ENCODE results near the gene CLEC16A. TPM values are rescaled to one million over a fixed set of nuclear protein-coding genes. Genes with fewer than 3 reads are reported as not detected.

Gene CLEC16A
- total RNA-seq, 1 donor from 2014 or later, result 22.1 TPM

DNA sequence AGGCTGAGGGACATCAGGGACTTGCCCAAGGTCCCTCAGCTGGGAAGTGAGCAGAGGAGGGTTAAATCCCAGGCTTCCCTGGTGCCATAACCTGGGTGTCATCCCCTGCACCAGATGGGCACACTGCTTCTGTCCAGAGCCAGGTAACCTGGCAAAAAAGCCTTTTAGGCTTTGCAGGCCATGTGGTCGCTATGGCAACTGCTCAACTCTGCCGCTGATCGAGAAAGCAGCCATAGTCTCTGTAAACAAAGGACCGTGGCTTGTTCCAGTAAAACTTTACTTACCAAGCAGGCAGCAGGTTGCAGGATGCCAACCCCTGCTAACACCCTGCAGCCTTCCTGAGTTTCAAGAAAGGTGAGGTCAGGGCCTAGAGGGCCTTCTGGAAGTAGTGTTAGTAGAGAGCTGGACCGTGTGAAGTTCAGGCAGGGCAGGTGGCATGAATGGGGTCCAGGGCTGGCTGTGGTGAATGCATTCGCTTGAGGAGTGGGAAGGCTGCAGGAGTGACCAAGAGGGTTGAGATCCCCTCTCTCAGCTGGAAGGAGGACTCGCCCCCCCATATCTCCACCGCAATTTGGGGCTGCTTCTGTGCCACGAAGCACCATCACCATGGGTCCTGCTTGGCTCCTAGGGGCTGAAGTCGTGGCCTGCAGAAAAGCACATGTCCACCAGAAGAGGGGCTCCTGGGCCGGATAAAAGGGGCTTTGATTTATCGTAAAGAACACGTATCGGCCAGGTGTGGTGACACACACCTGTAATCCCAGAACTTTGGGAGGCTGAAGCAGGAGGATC is 220.3 kb downstream of the CLEC16A start:
- DNase-seq, result no peak

DNA sequence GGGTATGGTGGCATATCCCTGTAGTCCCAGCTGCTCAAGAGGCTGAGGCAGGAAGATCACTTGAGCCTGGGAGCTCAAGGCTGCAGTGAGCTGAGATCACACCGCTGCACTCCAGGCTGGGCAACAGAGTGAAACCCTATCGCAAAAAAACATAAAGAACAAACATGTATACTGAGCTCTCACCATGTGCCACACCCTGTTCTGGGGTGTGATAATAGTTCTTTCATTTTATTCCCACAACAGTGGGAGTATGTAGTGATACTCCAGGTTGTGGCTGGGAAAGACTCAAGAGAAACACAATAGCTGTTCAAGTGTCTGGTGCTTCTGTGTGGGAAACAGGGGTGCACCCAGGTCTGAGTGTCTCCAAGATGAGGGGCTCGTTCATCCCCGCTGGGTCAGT is 221.0 kb downstream of the CLEC16A start:
- no peak for DNase-seq

DNA sequence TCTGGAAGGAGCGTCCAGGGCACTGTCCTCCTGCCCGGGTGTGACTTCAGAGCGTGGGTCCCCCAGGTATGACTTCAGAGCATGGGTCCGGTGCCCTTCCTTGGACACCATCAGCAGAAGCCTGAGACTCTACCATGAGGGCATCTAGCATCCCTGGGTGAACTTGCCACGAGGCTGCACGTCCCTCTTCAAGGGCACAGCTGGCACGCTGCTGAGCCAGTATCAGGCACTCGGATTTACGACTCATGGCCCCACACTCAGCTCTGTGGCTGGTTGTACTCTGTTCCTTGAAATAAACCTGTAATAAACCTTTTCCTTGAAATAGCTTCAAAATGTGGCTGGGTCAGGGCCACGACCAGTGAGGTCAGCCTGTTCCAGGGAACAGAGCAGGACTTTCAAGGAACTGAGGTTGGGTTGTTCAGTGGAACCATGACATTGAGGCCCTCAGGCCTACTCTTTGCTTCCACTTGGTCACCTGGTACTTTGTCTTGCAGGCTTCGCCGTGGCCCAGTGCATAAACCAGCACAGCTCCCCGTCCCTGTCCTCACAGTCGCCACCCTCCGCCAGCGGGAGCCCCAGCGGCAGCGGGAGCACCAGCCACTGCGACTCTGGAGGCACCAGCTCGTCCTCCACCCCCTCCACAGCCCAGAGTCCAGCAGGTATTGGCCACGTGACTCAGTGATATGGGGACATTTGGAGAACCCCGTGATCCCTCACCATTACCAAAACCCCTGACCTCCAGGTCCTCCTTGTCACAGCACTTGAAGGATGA is 221.7 kb downstream of the CLEC16A start:
- no peak for DNase-seq

DNA sequence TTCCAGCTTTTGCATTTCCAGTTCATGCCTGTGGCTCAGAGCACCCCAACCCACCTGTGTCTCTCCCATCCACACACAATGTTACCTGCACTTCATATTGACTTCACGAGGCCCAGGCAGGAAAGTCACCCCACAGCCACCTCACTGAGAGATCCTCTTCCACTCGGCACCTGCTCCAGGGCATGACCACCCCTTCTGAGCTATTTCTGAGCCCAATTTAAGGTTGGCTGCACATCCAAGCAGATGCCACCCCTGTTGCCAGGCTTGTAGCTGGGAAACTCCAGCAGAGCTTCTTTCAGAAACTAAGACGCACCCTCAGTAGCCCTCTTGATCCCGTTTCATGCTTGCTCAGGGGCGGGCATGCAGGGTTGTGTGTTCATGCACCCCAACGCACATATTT is 223.2 kb downstream of the CLEC16A start:
- DNase-seq, result no peak

DNA sequence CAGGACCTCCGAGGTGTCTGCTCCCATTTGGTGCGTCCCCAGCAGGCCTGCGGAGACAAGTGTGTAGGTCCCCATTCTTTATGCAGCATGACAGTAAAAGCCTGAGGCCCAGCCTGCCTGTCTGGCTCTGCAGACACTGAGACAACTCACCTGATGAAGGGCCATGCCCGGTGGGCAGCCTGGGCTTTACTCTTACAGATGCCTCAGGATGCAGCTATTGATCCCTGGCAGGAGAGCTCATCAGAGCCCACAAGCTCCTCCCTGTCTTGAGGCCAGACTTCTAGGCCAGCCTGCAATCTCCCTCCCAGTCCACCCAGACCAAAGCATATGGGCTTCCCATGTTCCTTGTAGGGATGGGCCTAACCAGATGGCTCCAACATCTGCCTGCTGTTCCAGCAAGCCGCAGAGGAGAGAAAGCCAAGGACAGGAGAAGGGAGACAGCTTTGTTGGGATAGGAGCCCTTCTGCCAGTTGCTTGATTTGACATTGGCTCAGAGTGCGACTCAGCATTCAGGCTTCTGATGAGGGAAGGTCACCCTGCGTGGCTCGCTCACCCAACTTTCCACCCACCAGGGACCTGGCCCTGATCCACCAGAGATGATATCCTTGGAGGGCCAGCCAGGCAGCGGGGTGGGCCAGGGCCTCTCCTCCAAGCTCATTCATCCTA is 224.2 kb downstream of the CLEC16A start:
- no peak for DNase-seq

DNA sequence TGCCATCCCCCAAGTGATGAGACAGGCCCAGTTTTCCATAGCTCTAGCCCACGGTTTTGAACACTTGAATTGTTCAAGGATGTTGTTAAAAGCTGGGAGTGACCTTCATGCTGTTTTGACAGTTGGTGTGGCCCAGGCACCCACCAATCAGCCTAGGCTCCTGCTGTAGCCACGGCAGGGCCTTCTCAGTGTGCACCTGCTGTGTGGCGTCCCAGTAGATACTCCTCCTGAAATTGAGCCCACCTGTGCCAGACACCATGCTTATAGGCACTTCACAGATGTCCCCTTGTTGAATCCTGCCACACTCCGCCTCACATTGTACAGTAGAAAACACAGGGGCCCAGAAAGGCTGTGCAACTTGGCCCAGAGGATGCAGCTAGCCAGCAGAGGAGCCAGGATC is 225.3 kb downstream of the CLEC16A start:
- no peak for DNase-seq

DNA sequence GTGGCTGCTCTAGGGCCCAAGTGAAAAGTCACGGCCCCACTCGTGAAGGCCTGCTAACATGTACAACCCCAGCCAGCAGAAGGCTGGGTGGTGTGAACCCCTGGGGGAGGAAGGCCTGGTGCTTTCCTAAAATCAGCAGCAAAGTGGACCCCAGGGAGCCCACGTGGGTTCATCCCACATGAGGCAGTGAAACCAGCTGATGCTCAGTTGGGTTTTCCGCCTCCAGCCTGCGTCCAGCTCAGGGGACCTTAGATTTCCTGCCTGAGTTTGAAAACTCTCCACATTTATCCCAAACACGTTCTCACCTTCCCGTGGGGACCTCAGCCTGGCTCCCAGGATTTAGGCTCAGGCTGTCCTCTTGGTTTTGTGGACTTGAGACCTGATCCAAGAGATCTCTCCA is 225.8 kb downstream of the CLEC16A start:
- no peak for DNase-seq

DNA sequence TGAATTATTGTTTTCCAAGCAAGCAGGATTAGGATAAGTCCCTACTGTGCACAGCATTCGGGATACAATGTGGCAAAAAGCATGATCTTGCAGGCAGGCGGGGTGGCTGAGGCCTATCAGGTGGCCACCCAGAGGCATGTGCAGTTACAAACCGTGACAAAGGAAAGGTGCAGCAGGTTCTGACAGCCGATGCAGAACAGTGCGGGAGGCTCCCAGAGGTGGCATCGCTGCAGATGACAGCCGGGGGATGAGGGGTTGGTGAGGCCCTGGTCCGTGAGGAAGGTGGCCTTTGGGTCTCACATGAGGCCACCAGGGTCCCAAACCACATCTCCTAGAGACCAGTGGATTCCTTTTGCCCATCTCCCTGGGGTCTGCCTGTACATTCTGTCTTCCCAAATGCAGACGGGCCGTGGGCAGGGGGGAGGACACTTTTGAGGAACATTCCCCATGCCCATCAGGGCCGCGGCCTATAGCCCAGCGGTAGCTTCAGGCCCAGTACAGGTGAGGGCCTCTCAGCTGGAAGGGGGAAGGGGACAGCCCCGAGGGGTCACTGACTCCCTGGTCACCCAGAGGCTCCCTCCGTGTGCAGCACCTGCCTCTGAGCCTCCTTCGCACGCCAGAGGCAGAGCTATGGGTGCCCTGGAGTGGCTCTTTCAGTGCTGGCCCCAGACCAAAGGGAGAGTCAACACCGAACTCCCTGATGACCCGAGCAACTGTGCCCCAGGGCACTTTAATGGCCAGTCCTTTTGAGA is 226.5 kb downstream of the CLEC16A start:
- DNase-seq, result no peak

DNA sequence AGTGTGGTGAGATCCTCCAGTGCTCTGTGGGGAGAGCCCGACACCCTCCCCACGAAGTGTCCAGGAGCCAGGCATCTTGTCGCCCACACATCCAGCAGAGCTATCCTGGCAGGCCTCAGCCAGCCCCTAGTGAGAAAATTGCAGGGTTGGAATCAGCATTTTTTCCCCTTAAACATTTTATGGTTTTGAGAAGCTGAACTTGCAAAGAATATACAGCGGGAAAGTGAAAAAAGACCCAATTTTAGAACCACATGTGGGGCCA is 227.0 kb downstream of the CLEC16A start:
- DNase-seq, result no peak

DNA sequence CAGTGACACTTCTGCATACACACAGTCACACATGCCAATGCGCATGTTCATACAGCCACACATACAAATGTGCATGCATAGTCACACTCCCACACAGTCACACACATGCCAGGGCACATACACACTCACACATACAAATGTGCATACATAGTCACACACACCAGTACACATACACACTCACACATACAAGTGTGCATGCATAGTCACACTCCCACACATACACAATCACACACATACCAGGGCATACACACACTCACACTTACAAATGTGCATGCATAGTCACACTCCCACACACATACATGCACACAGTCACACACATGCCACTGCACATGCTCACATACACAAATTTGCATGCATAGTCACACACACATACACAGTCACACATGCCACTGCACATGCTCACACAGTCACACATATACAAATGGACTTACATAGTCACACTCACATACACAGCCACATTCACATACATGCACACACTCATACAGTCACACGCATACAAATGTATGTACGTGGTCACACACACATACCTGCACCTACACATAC is 227.5 kb downstream of the CLEC16A start:
- no peak for DNase-seq

DNA sequence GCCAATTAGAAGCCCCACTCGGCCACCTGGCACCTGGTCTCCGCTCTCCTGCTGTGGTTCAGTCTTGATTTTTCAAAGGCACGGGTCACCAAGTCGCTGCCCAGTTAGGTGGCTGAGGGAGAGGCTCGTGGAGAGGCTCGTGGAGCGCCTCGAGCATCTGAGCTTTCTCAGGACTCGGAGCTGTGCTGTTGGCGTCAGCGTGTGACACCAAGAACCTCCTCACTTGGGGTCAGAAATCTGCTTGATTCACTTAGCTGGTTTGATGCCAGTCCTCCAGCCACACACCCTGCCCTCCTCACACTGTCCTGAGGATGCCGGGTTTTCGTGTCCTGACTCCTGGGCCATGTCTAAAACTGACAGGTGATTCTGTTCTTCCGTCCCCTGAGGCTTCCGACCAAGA is 229.1 kb downstream of the CLEC16A start:
- DNase-seq, result no peak

DNA sequence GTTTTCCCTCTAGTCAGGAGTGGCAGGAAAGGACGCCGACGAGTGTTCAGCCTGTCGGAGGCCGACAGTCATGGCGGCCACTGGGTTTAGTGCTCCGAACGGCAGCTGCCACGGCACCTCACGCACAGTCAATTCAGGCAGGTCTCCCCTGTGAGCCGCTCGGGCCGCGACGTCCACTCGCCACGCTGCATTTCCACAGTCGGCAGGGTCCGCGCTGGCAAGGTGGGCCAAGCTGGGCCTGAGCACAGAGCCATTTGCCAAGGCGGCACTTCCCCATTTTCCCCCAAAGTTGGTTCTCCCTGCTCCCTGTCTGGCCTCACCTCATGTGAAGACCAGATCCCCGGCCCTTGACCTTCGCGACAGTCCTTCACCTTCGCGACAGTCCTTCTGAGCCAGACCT is 229.8 kb downstream of the CLEC16A start:
- no peak for DNase-seq

DNA sequence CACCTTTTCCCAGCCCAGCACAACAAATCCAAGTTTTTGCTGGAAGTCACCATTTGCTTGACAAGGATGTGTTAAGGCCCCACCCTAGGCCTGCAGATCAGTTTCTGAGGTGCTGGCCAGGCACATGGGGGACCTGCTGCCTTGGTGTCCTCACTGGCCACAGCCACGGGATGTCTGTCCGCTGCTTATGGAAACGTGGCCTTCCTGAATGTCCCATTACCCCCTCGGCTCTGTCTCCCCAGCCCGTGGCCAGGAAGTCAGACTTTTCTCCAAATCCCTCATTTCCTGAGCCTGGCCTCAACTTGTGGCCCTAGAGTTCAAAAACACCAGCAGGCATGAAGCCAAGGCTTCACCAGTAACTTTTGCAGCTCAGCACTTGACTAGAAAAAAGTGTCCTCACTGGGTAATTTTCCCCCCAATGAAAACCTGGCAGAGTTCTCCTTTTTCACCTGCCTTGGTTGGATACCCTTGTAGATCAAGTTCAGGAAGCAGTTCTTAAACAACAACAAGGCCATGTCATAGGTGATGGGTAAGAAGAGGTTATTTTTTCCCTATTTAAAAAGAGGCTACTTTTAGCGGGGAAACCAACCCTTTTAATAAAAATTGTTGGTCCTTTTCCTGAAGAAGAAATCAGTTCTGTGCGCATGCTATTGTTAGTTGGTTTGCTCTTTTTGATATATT is 230.9 kb downstream of the CLEC16A start:
- DNase-seq, result no peak

DNA sequence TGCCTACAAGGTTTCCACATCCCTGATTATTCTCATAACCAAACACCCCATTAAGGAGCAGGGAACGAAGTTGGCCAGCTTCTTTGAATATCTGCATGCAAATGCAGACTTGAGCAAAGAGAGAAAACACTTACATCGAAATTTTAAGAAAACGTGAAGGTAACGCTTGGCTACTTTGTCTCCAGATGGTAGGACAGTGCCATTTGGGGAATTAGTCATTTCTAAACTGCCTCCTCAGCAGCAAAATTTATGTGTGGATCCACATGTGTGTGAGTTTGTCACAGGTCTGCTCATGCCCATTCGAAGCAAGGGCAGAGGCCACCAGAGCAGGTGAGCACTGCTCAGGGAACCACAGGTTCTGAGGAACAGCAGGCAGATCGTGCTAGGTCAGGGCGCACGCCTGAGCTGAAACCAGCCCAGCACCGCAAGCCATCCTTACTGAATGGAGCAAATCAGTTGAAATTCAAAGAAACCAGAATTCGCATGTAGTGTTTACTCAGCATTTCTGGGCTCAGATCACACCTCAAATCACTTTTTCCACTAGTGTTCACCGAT is 231.5 kb downstream of the CLEC16A start:
- DNase-seq, result no peak

DNA sequence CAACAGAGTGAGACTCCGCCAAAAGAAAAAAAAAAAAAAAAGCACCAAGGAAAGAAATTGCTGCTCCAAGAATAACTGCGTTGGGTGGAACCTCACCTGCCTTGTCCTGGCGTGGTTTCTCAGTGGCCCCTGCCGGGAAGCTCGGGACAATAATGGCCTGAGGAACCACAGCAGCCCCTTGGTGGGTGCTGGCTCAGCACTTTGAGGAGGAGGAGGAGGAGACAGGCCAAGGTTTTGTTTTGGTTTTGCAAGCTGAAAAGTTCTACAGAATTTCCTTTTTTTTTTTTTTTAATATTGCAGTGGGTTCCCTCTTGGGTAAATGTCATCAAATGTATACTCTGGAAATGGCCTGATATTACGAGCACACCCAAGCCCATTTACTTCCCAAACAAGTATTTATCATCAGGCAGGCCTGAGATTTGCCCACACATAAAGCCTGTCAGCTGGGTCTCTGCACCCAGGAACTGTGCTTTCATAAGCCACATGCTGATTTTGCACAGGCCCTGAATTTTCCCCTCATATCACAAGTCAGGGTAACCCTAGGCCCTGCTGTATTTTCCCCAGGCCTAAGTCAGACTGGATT is 233.3 kb downstream of the CLEC16A start:
- no peak for DNase-seq

DNA sequence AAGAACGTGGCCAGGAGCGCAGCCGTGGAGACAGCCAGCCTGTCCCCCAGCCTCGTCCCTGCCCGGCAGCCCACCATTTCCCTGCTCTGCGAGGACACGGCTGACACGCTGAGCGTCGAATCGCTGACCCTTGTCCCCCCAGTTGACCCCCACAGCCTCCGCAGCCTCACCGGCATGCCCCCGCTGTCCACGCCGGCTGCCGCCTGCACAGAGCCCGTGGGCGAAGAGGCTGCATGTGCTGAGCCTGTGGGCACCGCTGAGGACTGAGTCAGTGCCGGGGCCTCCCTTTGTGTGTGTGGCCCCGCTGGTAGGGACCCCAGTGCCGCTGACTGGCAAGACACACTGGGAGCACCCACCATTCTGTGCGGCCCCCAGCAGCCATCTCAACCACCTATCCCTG is 234.1 kb downstream of the CLEC16A start:
- no peak for DNase-seq

DNA sequence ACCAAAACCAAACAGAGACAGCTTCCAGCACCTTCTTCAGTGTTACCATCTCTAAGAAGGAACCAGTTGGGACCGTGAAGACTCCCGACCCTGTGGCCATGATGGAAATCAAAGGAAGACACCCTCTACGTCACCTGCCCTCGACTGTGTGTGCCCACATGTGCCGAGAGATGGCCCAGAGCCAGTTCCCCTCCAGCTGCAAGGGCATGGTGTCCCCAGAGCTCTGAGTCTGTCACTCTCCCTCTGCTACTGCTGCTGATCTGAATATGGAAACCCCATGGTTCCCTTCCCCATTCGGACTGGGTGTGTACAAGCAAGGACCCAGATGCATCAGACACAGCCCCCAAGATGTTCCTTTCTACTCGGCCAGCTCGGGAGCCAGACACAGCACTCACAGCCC is 235.2 kb downstream of the CLEC16A start:
- no peak for DNase-seq

DNA sequence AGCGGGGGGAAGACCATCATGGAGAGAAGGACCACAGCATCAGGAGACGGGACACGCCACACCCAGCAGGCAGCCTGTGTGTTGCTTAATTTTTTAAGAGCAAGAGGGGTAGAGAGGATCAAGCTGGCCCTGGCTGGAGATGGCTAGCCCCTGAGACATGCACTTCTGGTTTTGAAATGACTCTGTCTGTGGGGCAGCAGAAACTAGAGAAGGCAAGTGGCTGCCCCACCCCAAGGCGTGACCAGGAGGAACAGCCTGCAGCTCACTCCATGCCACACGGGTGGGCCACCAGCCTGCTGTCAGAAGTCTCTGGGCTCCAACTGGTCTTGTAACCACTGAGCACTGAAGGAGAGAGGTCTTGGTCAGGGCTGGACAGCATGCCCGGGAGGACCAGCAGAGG is 236.1 kb downstream of the CLEC16A start:
- no peak for DNase-seq

DNA sequence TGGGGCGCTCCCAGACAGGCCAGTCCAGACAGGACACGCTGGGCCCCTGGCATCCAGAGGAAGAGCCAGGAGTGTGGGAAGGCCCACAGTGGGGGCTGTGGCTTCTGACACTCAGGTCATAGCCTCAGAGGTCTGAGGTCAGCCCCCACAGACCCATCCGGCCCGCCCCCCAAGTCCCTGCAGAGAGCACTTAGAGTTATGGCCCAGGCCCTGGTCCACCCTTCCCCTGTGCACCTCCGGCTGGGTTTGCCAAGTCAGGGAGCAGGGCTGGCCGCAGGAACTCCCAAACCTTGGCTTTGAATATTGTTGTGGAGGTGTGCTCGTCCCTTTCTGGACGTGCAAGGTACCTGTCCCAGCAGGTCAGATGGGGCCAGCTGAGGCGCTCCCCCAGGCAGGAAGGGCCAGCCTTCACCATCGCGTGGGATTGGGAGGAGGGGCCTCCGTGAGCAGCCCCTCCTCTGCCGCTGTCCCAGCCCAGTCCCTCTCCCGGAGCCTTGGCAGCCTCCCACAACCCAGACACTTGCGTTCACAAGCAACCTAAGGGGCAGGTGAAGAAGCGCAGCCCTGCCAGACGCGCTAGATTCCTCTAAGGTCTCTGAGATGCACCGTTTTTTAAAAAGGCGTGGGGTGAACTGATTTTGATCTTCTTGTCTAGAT is 237.0 kb downstream of the CLEC16A start:
- no peak for DNase-seq

DNA sequence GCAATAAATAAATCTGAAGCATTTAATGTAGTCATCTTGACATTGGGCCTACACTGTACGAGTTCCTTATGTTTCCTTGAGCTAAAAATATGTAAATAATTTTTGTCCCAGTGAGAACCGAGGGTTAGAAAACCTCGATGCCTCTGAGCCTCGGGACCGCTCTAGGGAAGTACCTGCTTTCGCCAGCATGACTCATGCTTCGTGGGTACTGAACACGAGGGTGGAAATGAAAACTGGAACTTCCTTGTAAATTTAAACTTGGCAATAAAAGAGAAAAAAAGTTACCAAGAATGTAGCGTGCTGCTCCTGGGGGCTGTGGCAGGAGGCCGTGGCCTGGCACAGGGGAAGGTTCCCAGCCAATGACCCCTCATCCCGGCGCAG is 237.5 kb downstream of the CLEC16A start:
- DNase-seq, result no peak

DNA sequence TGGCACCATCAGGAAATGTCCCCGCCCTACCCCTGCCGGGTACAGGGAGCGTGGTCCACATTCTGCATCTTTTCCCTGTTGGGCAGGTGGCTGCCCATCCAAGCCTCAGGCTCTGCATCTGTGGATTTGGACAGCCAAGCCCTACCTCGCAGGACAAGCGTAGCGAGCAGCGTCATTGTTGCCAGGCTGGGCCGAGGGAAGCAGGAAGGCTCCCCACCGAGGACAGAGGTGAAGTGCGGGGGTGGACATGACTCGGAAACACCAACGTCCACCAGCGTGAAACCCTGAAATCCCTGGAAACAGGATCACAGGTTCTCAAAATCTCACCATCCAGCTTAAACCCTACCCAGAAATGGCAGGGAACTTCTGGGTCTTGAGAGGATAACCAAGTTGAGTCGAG is 238.0 kb downstream of the CLEC16A start:
- no peak for DNase-seq

Data from dermis blood vessel endothelial cell (primary cell).